ENCODE results near the gene TUBD1. TPM values are rescaled to one million over a fixed set of nuclear protein-coding genes. Genes with fewer than 3 reads are reported as not detected.

Gene TUBD1
- total RNA-seq, 2 experiments from 2014 or later: 14.5 to 14.7 TPM

DNA sequence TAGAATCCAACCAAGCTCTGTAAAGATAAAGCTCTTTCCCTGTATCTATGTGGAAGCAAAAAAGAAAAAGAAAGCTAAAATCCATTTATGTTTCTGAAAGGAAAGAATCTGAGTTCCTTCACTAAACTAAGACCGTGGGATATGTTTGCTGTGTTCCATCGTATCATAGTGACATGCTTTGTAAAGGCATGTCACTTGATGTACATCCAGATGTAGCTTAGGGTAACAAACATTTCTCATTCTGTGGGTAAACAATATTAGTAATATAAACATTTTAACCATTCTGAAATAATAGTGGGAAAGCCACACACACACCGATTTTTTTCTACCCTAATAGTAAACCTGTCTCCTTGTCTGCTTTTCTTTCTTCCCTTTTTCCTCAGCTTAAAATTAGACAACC lies 78.1 kb downstream of the TUBD1 start:
- Mint-ChIP-seq H3K9me3 (ENCODE audit: insufficient read depth) (no peaks in the 10 kb centered on the region), H3K4me1 (ENCODE audit: low read depth) (peaks cover 26% of the 10 kb centered on the region), H3K4me3 (no peak overlapping the region), H3K36me3 (ENCODE audit: low read depth) (peaks cover 36% of the 10 kb centered on the region), H3K27me3 (ENCODE audit: low read depth) (no peaks in the 10 kb centered on the region), H3K27ac (no peak overlapping the region)
- ATAC-seq (no peak), DNase-seq (peak; percentile 9)
- POLR2A ChIA-PET: interaction anchor here (0.5 kb wide), 1 partner anchor 52 kb away, joined by 3 read pairs; no protein-coding TSS in a partner anchor
- CTCF ChIA-PET: interaction anchor here (1.0 kb wide), 1 partner anchor 11 kb away, joined by 4 read pairs; no protein-coding TSS in a partner anchor

DNA sequence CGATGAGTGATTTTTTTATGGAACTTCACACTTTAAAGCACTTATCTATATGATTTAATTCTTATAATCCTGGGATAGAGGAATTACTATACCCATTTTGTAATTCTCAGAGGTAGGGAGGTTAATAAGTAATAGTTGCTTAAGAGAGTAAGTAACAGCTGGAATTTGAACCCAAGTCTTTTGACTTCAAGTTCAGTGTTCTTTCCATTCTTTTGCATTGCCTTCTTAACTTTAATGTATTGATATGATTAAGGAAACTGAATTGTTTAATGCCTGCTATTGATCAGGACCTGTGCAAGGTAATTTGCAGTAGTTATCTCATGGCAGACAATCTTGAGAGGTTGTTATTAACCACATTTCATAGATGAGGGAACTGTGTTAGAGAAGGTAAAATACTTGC lies 78.5 kb downstream of the TUBD1 start:
- no peaks in the 10 kb centered on the region for H3K27me3 Mint-ChIP-seq (ENCODE audit: low read depth)

DNA sequence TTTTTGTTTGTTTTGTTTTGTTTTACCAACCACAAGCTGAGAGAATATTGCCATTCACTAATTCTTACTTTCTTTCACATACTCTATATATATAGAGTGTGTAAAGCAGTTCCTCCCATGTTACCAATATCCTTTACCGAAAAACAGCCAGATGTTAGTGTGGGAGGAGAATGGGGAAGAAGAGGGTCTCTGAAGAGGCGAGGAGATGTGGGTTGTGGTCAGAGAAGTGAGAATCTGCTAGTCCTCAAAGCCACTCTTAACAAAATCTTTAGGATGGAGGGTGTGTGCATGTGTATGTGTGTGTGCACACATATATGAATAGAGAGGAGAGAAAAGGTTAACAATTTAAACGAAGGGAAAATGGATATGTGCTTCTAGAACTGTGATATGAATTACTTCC lies 80.6 kb downstream of the TUBD1 start:
- DNase-seq (peak; percentile 19), ATAC-seq (peak; percentile 61)
- Mint-ChIP-seq H3K4me3 (no peak overlapping the region), H3K36me3 (ENCODE audit: low read depth) (peaks cover 44% of the 10 kb centered on the region), H3K4me1 (ENCODE audit: low read depth) (peaks cover 27% of the 10 kb centered on the region), H3K27me3 (ENCODE audit: low read depth) (no peaks in the 10 kb centered on the region), H3K9me3 (ENCODE audit: insufficient read depth) (no peaks in the 10 kb centered on the region), H3K27ac (peak overlapping the region; percentile 64)
- POLR2A ChIA-PET: no interaction called here
- CTCF ChIA-PET: no interaction called here

More for the DNA sequence above, 78.5 kb downstream of the TUBD1 start:
- Mint-ChIP-seq H3K36me3 (ENCODE audit: low read depth) (peaks cover 38% of the 10 kb centered on the region), H3K27ac (no peak overlapping the region), H3K4me1 (ENCODE audit: low read depth) (peaks cover 26% of the 10 kb centered on the region), H3K4me3 (no peak overlapping the region), H3K9me3 (ENCODE audit: insufficient read depth) (no peaks in the 10 kb centered on the region)
- ATAC-seq (no peak), DNase-seq (no peak)
- CTCF ChIA-PET: interaction anchor here (1.0 kb wide), 1 partner anchor 12 kb away, joined by 4 read pairs; no protein-coding TSS in a partner anchor
- POLR2A ChIA-PET: interaction anchor here (0.5 kb wide), 1 partner anchor 51 kb away, joined by 3 read pairs; no protein-coding TSS in a partner anchor

DNA sequence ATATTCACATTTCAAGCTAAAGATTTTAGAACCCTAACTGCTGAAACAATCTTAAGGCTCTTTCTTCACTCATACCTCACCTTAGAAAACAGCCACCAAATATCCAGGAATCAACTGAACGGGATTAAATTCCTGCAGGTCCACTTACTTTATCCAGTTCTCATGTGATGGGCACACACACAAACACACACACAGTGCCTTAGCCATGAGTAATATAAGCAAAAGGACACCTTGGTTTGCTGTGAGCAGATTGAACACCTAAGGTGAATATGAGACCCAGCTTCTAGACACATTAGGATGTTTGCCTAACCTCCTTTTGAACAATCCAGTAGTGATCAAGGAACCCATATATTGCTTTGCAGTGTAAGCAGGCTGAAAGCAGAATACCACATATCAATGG lies 81.5 kb downstream of the TUBD1 start:
- DNase-seq: peak; percentile 16
- ChIA-PET POLR2A (no interaction called here), CTCF (interaction anchor here (0.7 to 1.4 kb wide), 2 partner anchors 14 to 48 kb away, joined by 3 read pairs; no protein-coding TSS in a partner anchor)
- Mint-ChIP-seq H3K36me3 (ENCODE audit: low read depth) (peaks cover 41% of the 10 kb centered on the region), H3K27me3 (ENCODE audit: low read depth) (no peaks in the 10 kb centered on the region), H3K4me3 (no peak overlapping the region), H3K4me1 (ENCODE audit: low read depth) (peaks cover 27% of the 10 kb centered on the region), H3K27ac (no peak overlapping the region), H3K9me3 (ENCODE audit: insufficient read depth) (no peaks in the 10 kb centered on the region)
- no peak for ATAC-seq

DNA sequence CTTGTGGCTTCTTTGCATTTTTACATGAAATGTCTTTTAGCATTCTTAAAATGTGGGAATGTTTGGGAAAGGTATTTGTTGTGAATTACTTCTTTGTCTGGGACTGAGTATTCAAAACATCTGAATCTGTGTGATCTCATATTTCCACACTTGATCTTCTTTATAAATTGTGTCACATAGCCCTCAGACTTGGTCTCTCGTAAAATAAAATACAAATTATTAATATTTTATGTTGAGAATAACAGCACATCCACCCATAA lies 81.9 kb downstream of the TUBD1 start:
- DNase-seq: no peak
- CTCF ChIA-PET: interaction anchor here (0.7 to 1.4 kb wide), 2 partner anchors 13 to 48 kb away, joined by 3 read pairs; no protein-coding TSS in a partner anchor
- no peak overlapping the region for H3K27ac Mint-ChIP-seq

More for the DNA sequence above, 81.9 kb downstream of the TUBD1 start:
- no peak for ATAC-seq
- Mint-ChIP-seq H3K9me3 (ENCODE audit: insufficient read depth) (no peaks in the 10 kb centered on the region), H3K4me1 (ENCODE audit: low read depth) (peaks cover 24% of the 10 kb centered on the region), H3K4me3 (no peak overlapping the region), H3K36me3 (ENCODE audit: low read depth) (peaks cover 38% of the 10 kb centered on the region), H3K27me3 (ENCODE audit: low read depth) (no peaks in the 10 kb centered on the region)
- POLR2A ChIA-PET: no interaction called here

Small RNA genes within 50 kb of the gene (microRNA-seq; reads per million reads assigned to microRNA genes)
- 334,174 reads per million, percentile 100 among the genes with 10 or more reads in this experiment for gene MIR21

Other genes starting within 250 kb of the TUBD1 start
- 10 to 100 TPM; 21.5 to 24.7 TPM for gene PTRH2, start 185.5 kb downstream of the TUBD1 start, total RNA-seq
- 100 to 1,000 TPM; 122 to 123 TPM for gene VMP1, start 185.3 kb downstream of the TUBD1 start, total RNA-seq
- 10 to 100 TPM; 47.5 to 48.7 TPM for gene RPS6KB1, start 178 bp upstream of the TUBD1 start, total RNA-seq
- 10 to 100 TPM in 1 of 2 experiments, 1 to 10 TPM in 1; 9.7 to 11.1 TPM for gene RNFT1, start 71.8 kb upstream of the TUBD1 start, total RNA-seq
- gene HEATR6, start 186.0 kb upstream of the TUBD1 start, total RNA-seq: 10 to 100 TPM; 18.3 to 20.1 TPM

All from activated CD8-positive, alpha-beta T cell treated with anti-CD3 and anti-CD28 coated beads, Interleukin-2, amount 10 ng/mL, durations not matched to agents 7 days and 5 days (primary cell).